ENCODE data around the gene GNB1L. TPM values are rescaled to one million over a fixed set of nuclear protein-coding genes. Genes with fewer than 3 reads are reported as not detected.
A peak's percentile ranks its signal among the peaks of the same experiment; 100 is the strongest.

The GNB1L gene
- total and polyA plus RNA-seq, 7 experiments from 2014 or later, result 4.2 to 20.8 (median 10.6) TPM

GRCh38 chr22:19891317-19892256, 36.9 kb upstream of the GNB1L start:
- intact Hi-C loops (cut with micrococcal nuclease), result loop anchor here (1.0 to 5.0 kb wide), 11 partner anchors 17 to 784 kb away; partner anchors contain the start of genes COMT (in 1 of the 2), GNB1L (in 1 of the 2), RTL10 (in 1 of the 2) and TXNRD2 (in 1 of the 2)
- peak overlapping the region; percentile 80 to 91 (median 86) for H3K4me3 Mint-ChIP-seq
- Histone ChIP-seq H3K27me3 (ENCODE audit: control insufficient read depth in 2 of 2, insufficient read depth in 2 of 2, low read length in 2 of 2) (no peaks in the 10 kb centered on the region), H3K27ac (ENCODE audit: low read depth, low read length) (peak overlapping the region; percentile 84), H3K4me1 (ENCODE audit: control insufficient read depth in 2 of 2, insufficient read depth in 2 of 2, low read length in 2 of 2) (peaks cover 35 to 96% of the 10 kb centered on the region in 2 donors), H3K36me3 (ENCODE audit: control insufficient read depth in 2 of 3, insufficient read depth in 3 of 3, low read length in 3 of 3) (no peaks in the 10 kb centered on the region), H3K9me3 (ENCODE audit: control insufficient read depth in 2 of 3, low read length in 3 of 3) (no peaks in the 10 kb centered on the region), H3K4me3 (ENCODE audit: low read length) (peak overlapping the region; percentile 67)
- ATAC-seq (peak; percentile 90), DNase-seq (peak; percentile 39 to 89 (median 86))
- ChIA-PET CTCF (interaction anchor here (1.0 to 3.4 kb wide), 9 partner anchors 12 to 161 kb away, joined by 3 to 16 read pairs (median 5); partner anchors contain the start of genes GNB1L and RTL10), POLR2A (interaction anchor here (0.6 to 9.7 kb wide), 19 partner anchors 8 to 677 kb away, joined by 3 to 154 read pairs (median 4); partner anchors contain the start of genes GNB1L and RTL10)
- H3K27ac Mint-ChIP-seq, result peak overlapping the region; percentile 92 to 100 (median 99)
- H3K4me1 Mint-ChIP-seq, result peaks cover 37 to 96% (median 84%) of the 10 kb centered on the region in 7 donors
- peaks cover 0 to 5% (median 0%) of the 10 kb centered on the region in 5 donors for H3K36me3 Mint-ChIP-seq
- H3K9me3 Mint-ChIP-seq, result no peaks in the 10 kb centered on the region
- H3K27me3 Mint-ChIP-seq, result no peaks in the 10 kb centered on the region

DNA sequence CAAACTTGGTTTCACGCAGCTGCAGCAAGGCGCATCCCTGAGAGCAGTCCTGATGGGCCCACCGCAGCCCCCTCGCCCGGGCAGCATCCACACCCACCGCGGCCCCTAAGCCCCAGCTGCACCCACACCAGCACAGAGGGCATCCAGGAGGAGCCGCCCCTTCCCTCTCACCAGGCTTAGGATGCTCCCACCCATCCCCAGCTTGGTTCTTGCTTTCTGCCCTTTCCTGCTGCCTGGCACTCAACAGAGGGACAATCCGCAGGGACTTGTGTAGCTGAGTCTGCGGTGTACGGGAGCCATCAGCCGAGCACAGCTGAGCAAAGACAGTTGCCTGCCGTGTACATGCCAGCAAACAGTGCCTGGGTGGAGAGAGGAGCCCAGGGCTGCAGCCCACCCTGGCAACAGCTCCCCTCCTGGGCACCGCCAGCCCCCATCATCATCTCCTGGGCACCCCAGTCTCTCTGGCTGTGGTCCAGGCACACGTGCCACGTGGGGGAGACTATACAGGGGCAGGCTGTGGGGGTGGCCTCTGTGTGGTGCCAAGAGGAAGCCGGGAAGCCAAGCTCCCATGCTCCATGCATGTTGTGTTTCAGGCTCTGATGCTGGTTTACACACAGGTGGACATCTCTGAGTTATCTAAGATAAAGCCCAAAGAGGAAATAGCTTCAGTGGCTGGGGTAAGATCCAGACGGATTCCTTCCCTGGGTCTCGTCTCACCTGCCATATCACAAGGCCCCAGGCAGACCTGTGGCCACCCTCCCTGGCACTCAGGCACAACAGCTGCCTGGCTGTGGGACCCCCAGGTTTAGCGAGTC, 36.0 kb upstream of the GNB1L start:
- ATAC-seq, result no peak
- no peaks in the 10 kb centered on the region for H3K9me3 Mint-ChIP-seq
- Histone ChIP-seq H3K4me1 (ENCODE audit: control insufficient read depth in 2 of 2, insufficient read depth in 2 of 2, low read length in 2 of 2) (peaks cover 38 to 96% of the 10 kb centered on the region in 2 donors), H3K9me3 (ENCODE audit: control insufficient read depth in 2 of 3, low read length in 3 of 3) (no peaks in the 10 kb centered on the region), H3K27me3 (ENCODE audit: control insufficient read depth in 2 of 2, insufficient read depth in 2 of 2, low read length in 2 of 2) (no peaks in the 10 kb centered on the region), H3K36me3 (ENCODE audit: control insufficient read depth in 2 of 3, insufficient read depth in 3 of 3, low read length in 3 of 3) (no peaks in the 10 kb centered on the region), H3K4me3 (ENCODE audit: low read length) (peak overlapping the region; percentile 67), H3K27ac (ENCODE audit: low read depth, low read length) (peak overlapping the region; percentile 84)
- CTCF ChIA-PET, result interaction anchor here (1.3 to 3.4 kb wide), 4 partner anchors 20 to 160 kb away, joined by 6 to 16 read pairs (median 6); partner anchors contain the start of genes GNB1L and RTL10
- POLR2A ChIA-PET, result interaction anchor here (0.6 to 9.7 kb wide), 13 partner anchors 9 to 678 kb away, joined by 3 to 154 read pairs (median 3); partner anchors contain the start of genes GNB1L and RTL10
- H3K27me3 Mint-ChIP-seq, result no peaks in the 10 kb centered on the region
- no peak for DNase-seq
- intact Hi-C loops (cut with micrococcal nuclease), result loop anchor here (1.0 to 5.0 kb wide), 11 partner anchors 16 to 783 kb away; partner anchors contain the start of genes COMT (in 1 of the 2), GNB1L (in 1 of the 2), RTL10 (in 1 of the 2) and TXNRD2 (in 1 of the 2)
- peaks cover 44 to 96% (median 84%) of the 10 kb centered on the region in 7 donors for H3K4me1 Mint-ChIP-seq
- H3K36me3 Mint-ChIP-seq, result peaks cover 0 to 5% (median 0%) of the 10 kb centered on the region in 5 donors
- peak overlapping the region; percentile 92 to 100 (median 99) for H3K27ac Mint-ChIP-seq
- H3K4me3 Mint-ChIP-seq, result peak overlapping the region; percentile 33 to 91 (median 86)

DNA sequence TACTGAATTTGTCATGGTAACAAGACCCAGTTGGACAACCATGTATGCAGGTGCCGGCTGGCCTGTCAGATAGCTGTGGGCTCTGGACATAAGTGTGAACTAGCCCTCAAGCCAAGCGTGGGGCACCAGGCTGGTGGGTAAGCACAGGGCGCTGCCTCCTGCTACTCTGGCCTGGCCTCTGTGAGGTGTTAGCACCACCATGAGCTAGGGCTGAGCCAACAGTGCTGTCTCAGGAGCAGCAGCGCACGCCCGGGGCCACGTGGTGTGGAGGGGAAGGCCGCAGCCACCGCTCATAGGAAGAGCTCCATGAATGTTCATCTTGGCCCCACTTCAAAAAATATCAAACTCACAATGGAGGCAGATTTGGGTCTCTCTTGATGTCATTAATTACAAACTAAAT, 35.3 kb upstream of the GNB1L start:
- peak in 5 of 9 donors; percentile 18 to 40 (median 30) for DNase-seq
- Mint-ChIP-seq H3K4me3 (peak overlapping the region; percentile 40 to 91 (median 69)), H3K27ac (peak overlapping the region; percentile 34 to 100 (median 99)), H3K4me1 (peaks cover 46 to 96% (median 82%) of the 10 kb centered on the region in 7 donors), H3K36me3 (peaks cover 0 to 5% (median 0%) of the 10 kb centered on the region in 5 donors), H3K9me3 (no peaks in the 10 kb centered on the region), H3K27me3 (no peaks in the 10 kb centered on the region)
- H3K36me3 ChIP-seq (ENCODE audit: control insufficient read depth in 2 of 3, insufficient read depth in 3 of 3, low read length in 3 of 3), result no peaks in the 10 kb centered on the region
- no peaks in the 10 kb centered on the region for H3K27me3 ChIP-seq (ENCODE audit: control insufficient read depth in 2 of 2, insufficient read depth in 2 of 2, low read length in 2 of 2)
- H3K4me3 ChIP-seq (ENCODE audit: low read length), result no peak overlapping the region
- ChIA-PET POLR2A (interaction anchor here (0.9 to 9.7 kb wide), 8 partner anchors 9 to 679 kb away, joined by 3 to 154 read pairs (median 4); partner anchors contain the start of genes GNB1L and RTL10), CTCF (interaction anchor here (1.3 to 3.4 kb wide), 3 partner anchors 21 to 159 kb away, joined by 6 to 16 read pairs (median 7); no protein-coding TSS in a partner anchor)
- no peak for ATAC-seq
- intact Hi-C loops (cut with micrococcal nuclease), result loop anchor here (2.0 to 5.0 kb wide), 6 partner anchors 51 to 783 kb away; partner anchors contain the start of genes COMT (in 1 of the 2) and TXNRD2 (in 1 of the 2)
- no peaks in the 10 kb centered on the region for H3K9me3 ChIP-seq (ENCODE audit: control insufficient read depth in 2 of 3, low read length in 3 of 3)
- peak overlapping the region; percentile 84 for H3K27ac ChIP-seq (ENCODE audit: low read depth, low read length)
- peaks cover 38 to 96% of the 10 kb centered on the region in 2 donors for H3K4me1 ChIP-seq (ENCODE audit: control insufficient read depth in 2 of 2, insufficient read depth in 2 of 2, low read length in 2 of 2)

DNA sequence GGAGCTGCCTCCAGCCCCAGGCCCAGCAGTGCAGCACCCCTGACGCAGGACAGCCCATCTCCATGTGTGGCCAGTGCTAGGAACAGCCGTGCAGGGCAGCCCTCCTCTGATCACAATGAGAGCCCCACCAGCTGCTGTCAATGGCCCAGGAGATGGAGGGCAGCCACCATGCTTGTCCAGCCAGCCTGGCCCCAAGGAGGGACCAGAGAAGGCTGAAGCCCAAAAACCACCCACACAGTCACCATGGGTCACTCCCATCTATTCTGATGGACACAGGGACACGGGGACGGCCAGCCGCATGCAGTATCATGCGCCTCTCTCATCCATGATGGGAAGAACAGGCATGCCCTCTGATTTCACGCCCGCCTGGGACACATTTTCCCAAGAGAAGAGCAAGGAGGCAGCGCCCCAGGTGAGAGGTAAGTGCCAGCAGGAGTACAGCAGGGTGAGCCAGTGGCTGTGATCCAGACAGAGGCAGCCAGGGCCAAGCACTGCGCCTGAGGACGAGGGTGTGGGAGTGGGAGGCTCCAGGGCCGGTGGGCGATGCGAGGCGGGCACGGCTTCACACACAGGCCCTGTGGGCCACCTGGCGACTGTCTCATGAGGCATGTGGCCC, 33.6 kb upstream of the GNB1L start:
- no peak for DNase-seq
- intact Hi-C loops (cut with micrococcal nuclease), result no loop called here
- Histone ChIP-seq H3K27me3 (ENCODE audit: control insufficient read depth in 2 of 2, insufficient read depth in 2 of 2, low read length in 2 of 2) (no peaks in the 10 kb centered on the region), H3K4me1 (ENCODE audit: control insufficient read depth in 2 of 2, insufficient read depth in 2 of 2, low read length in 2 of 2) (peaks cover 37 to 95% of the 10 kb centered on the region in 2 donors), H3K27ac (ENCODE audit: low read depth, low read length) (peak overlapping the region; percentile 63), H3K4me3 (ENCODE audit: low read length) (no peak overlapping the region), H3K9me3 (ENCODE audit: control insufficient read depth in 2 of 3, low read length in 3 of 3) (no peaks in the 10 kb centered on the region), H3K36me3 (ENCODE audit: control insufficient read depth in 2 of 3, insufficient read depth in 3 of 3, low read length in 3 of 3) (no peaks in the 10 kb centered on the region)
- Mint-ChIP-seq H3K4me3 (peak overlapping the region in 2 of 10 donors; percentile 80 to 83), H3K36me3 (no peaks in the 10 kb centered on the region), H3K9me3 (no peaks in the 10 kb centered on the region), H3K27me3 (no peaks in the 10 kb centered on the region), H3K4me1 (peaks cover 39 to 93% (median 69%) of the 10 kb centered on the region in 7 donors), H3K27ac (peak overlapping the region in 7 of 9 donors; percentile 94 to 99 (median 97))
- POLR2A ChIA-PET, result interaction anchor here (1.3 to 9.7 kb wide), 5 partner anchors 8 to 33 kb away, joined by 3 to 154 read pairs (median 13); partner anchors contain the start of genes GNB1L and RTL10
- ATAC-seq, result no peak
- CTCF ChIA-PET, result interaction anchor here (1.5 kb wide), 1 partner anchor 8 kb away, joined by 5 read pairs; no protein-coding TSS in a partner anchor

GRCh38 chr22:19887256-19887985, 32.7 kb upstream of the GNB1L start:
- Mint-ChIP-seq H3K4me1 (peaks cover 32 to 84% (median 61%) of the 10 kb centered on the region in 7 donors), H3K4me3 (peak overlapping the region; percentile 15 to 83 (median 69)), H3K27ac (peak overlapping the region; percentile 72 to 99 (median 97)), H3K36me3 (no peaks in the 10 kb centered on the region), H3K27me3 (no peaks in the 10 kb centered on the region), H3K9me3 (no peaks in the 10 kb centered on the region)
- intact Hi-C loops (cut with micrococcal nuclease), result loop anchor here in 1 of 2 donors (1.0 kb wide), 1 partner anchor 33 kb away; the partner anchor contains the start of genes GNB1L and RTL10
- peak in 1 of 9 donors; percentile 3 for DNase-seq
- H3K36me3 ChIP-seq (ENCODE audit: control insufficient read depth in 2 of 3, insufficient read depth in 3 of 3, low read length in 3 of 3), result no peaks in the 10 kb centered on the region
- CTCF ChIA-PET, result interaction anchor here (0.6 to 3.3 kb wide), 6 partner anchors 9 to 155 kb away, joined by 3 to 9 read pairs (median 4); no protein-coding TSS in a partner anchor
- no peak overlapping the region for H3K4me3 ChIP-seq (ENCODE audit: low read length)
- no peak for ATAC-seq
- no peaks in the 10 kb centered on the region for H3K27me3 ChIP-seq (ENCODE audit: control insufficient read depth in 2 of 2, insufficient read depth in 2 of 2, low read length in 2 of 2)
- no peaks in the 10 kb centered on the region for H3K9me3 ChIP-seq (ENCODE audit: control insufficient read depth in 2 of 3, low read length in 3 of 3)
- POLR2A ChIA-PET, result interaction anchor here (0.6 to 9.7 kb wide), 10 partner anchors 9 to 627 kb away, joined by 3 to 154 read pairs (median 4); partner anchors contain the start of genes GNB1L and RTL10
- H3K4me1 ChIP-seq (ENCODE audit: control insufficient read depth in 2 of 2, insufficient read depth in 2 of 2, low read length in 2 of 2), result peaks cover 29 to 87% of the 10 kb centered on the region in 2 donors
- peak overlapping the region; percentile 63 for H3K27ac ChIP-seq (ENCODE audit: low read depth, low read length)
